Small intestine (tissue), 16 donors: Measurements from ENCODE around the gene KIF2B. TPM values are rescaled to one million over a fixed set of nuclear protein-coding genes. Genes with fewer than 3 reads are reported as not detected.

ENCODE experiments used
- DNase-seq, 2 donors: peaks; one replicate each; pipeline versions ENCODE4 v3.0.0 to v3.0.0-alpha.2; 2013
- FAIRE-seq: peaks from 2 replicates; lab custom pipeline; 2012; peaks lifted over from hg19 to GRCh38; lab: Jason Lieb, UNC
- H3K27ac ChIP-seq, 3 donors: one replicate each; pipeline ENCODE4 v1.5.1; 2013; ENCODE audit warnings: low read length in 2 of 3, mild to moderate bottlenecking in 2 of 3, control low read depth in 1 of 3, inconsistent platforms in 1 of 3, low read depth in 1 of 3, moderate library complexity in 1 of 3
- H3K27me3 ChIP-seq, 3 donors: one replicate each; pipeline ENCODE4 v1.6.1; 2013; ENCODE audit warnings: low read length in 3 of 3, inconsistent platforms in 1 of 3; ENCODE audit not compliant: control insufficient read depth in 3 of 3, insufficient read depth in 3 of 3
- H3K36me3 ChIP-seq, 3 donors: one replicate each; pipeline ENCODE4 v1.6.1; 2013; ENCODE audit warnings: low read length in 3 of 3, inconsistent platforms in 1 of 3, low read depth in 1 of 3, mild to moderate bottlenecking in 1 of 3, moderate library complexity in 1 of 3; ENCODE audit not compliant: control insufficient read depth in 3 of 3, insufficient read depth in 2 of 3
- H3K4me1 ChIP-seq, 3 donors: one replicate each; pipeline ENCODE4 v1.6.1; 2013; ENCODE audit warnings: low read length in 2 of 3, inconsistent platforms in 1 of 3, low read depth in 1 of 3, mild to moderate bottlenecking in 1 of 3, moderate library complexity in 1 of 3; ENCODE audit not compliant: control insufficient read depth in 3 of 3, insufficient read depth in 2 of 3
- H3K4me3 ChIP-seq, 3 donors: one replicate each; pipeline ENCODE4 v1.5.1; 2013; ENCODE audit warnings: low read length in 3 of 3, control low read depth in 1 of 3, inconsistent platforms in 1 of 3, low read depth in 1 of 3, mild to moderate bottlenecking in 1 of 3, moderate library complexity in 1 of 3
- H3K9me3 ChIP-seq, 2 donors: one replicate each; pipeline ENCODE4 v1.6.1; 2013; ENCODE audit warnings: low read depth in 1 of 2, low read length in 1 of 2; ENCODE audit not compliant: control insufficient read depth in 2 of 2, insufficient read depth in 1 of 2
- WGBS, 3 donors: extraction: QIAGEN DNeasy Blood & Tissue Kit; methylation state at CpG; one replicate each; pipeline ENCODE4 v1.1.7; 2013; 5-methylcytosine and 5-hydroxymethylcytosine counted together
- long read RNA-seq, 10 donors: transcript quantifications; one replicate each; lab custom pipeline, GENCODE V29; 2026
- polyA plus RNA-seq, 4 donors: library from polyadenylated mRNA; stranded (reverse) in 3 of 4; unstranded in 1 of 4; fragments of 200-250 nt in 3 of 4; fragments of 120-200 nt in 1 of 4; gene quantifications; one replicate each; pipeline versions ENCODE4 v1.2.1 to v1.2.3, GENCODE V29; 2013
- donor health status: healthy with polysubstance abuse.
- donor health status: control.
- donor health status: control.
- donor health status: Bipolar disorder and iron deficiency.
- donor health status: healthy.

The KIF2B gene
- polyA plus RNA-seq = not detected
- long read RNA-seq, donor 1 = 0 reads
- long read RNA-seq, donor 2 = 0 reads
- long read RNA-seq, donor 3 = 0 reads
- long read RNA-seq, donor 4 = 0 reads
- long read RNA-seq, donor 5 = 0 reads
- long read RNA-seq, donor 6 = 0 reads
- long read RNA-seq, donor 7 = 0 reads
- long read RNA-seq, donor 8 = 0 reads
- long read RNA-seq, donor 9 = 0 reads
- long read RNA-seq, donor 10 = 0 reads

GRCh38 chr17:53822764-53823163 lies at the start of gene KIF2B:
KIF2B (plus strand) TSS chr17:53822927; CDS start chr17:53823034, 107 bp downstream.
- no peaks in the 10 kb centered on the region for H3K4me1 ChIP-seq
- H3K9me3 ChIP-seq = peaks cover 0 to 6% of the 10 kb centered on the region in 2 donors
- H3K4me3 ChIP-seq = no peak within 1 kb of the TSS
- DNase-seq = no peak
- H3K27me3 ChIP-seq = no peaks in the 10 kb centered on the region
- no peaks in the 10 kb centered on the region for H3K36me3 ChIP-seq
- H3K27ac ChIP-seq = no peak within 1 kb of the TSS
- FAIRE-seq = no peak
- WGBS, 3 donors = 87 to 88% (median 87%) methylated on average over 17 of the region's 17 CpGs

GRCh38 chr17:53780320-53780719 lies 42.4 kb upstream of the KIF2B start:
- FAIRE-seq (no peak), DNase-seq (no peak)
- Histone ChIP-seq H3K36me3 (no peaks in the 10 kb centered on the region), H3K4me3 (no peak overlapping the region), H3K4me1 (no peaks in the 10 kb centered on the region), H3K27ac (no peak overlapping the region), H3K9me3 (no peaks in the 10 kb centered on the region), H3K27me3 (no peaks in the 10 kb centered on the region)
- 60 to 77% (median 60%) methylated on average over 2 of the region's 2 CpGs for WGBS, 3 donors

GRCh38 chr17:53791551-53791950 lies 31.2 kb upstream of the KIF2B start:
- no peak for DNase-seq
- no peaks in the 10 kb centered on the region for H3K27me3 ChIP-seq
- no peaks in the 10 kb centered on the region for H3K4me1 ChIP-seq
- H3K4me3 ChIP-seq = no peak overlapping the region
- H3K36me3 ChIP-seq = no peaks in the 10 kb centered on the region
- peaks cover 2 to 4% of the 10 kb centered on the region in 2 donors for H3K9me3 ChIP-seq
- no peak overlapping the region for H3K27ac ChIP-seq
- 82 to 89% (median 89%) methylated on average over 6 of the region's 6 CpGs for WGBS, 3 donors
- no peak for FAIRE-seq

GRCh38 chr17:53792451-53792850 lies 30.3 kb upstream of the KIF2B start:
- Histone ChIP-seq H3K27me3 (no peaks in the 10 kb centered on the region), H3K4me3 (no peak overlapping the region), H3K4me1 (no peaks in the 10 kb centered on the region), H3K9me3 (peaks cover 2 to 4% of the 10 kb centered on the region in 2 donors), H3K36me3 (no peaks in the 10 kb centered on the region), H3K27ac (no peak overlapping the region)
- DNase-seq = no peak
- WGBS, 3 donors = 86 to 88% (median 87%) methylated on average over 5 of the region's 5 CpGs
- no peak for FAIRE-seq

GRCh38 chr17:53792997-53793396 lies 29.7 kb upstream of the KIF2B start:
- 73 to 85% (median 84%) methylated on average over 5 of the region's 5 CpGs for WGBS, 3 donors
- H3K4me3 ChIP-seq = no peak overlapping the region
- no peaks in the 10 kb centered on the region for H3K27me3 ChIP-seq
- no peaks in the 10 kb centered on the region for H3K4me1 ChIP-seq
- DNase-seq (no peak), FAIRE-seq (no peak)
- H3K36me3 ChIP-seq = no peaks in the 10 kb centered on the region
- H3K27ac ChIP-seq = no peak overlapping the region
- peaks cover 2 to 4% of the 10 kb centered on the region in 2 donors for H3K9me3 ChIP-seq

GRCh38 chr17:53794875-53795274 lies 27.9 kb upstream of the KIF2B start:
- H3K4me1 ChIP-seq = no peaks in the 10 kb centered on the region
- no peak overlapping the region for H3K27ac ChIP-seq
- no peak overlapping the region for H3K4me3 ChIP-seq
- DNase-seq (no peak), FAIRE-seq (no peak)
- H3K36me3 ChIP-seq = no peaks in the 10 kb centered on the region
- peaks cover 2 to 4% of the 10 kb centered on the region in 2 donors for H3K9me3 ChIP-seq
- no peaks in the 10 kb centered on the region for H3K27me3 ChIP-seq

GRCh38 chr17:53796642-53797041 lies 26.1 kb upstream of the KIF2B start:
- Histone ChIP-seq H3K4me1 (no peaks in the 10 kb centered on the region), H3K27me3 (no peaks in the 10 kb centered on the region), H3K9me3 (peaks cover 2 to 4% of the 10 kb centered on the region in 2 donors), H3K36me3 (no peaks in the 10 kb centered on the region), H3K4me3 (no peak overlapping the region), H3K27ac (no peak overlapping the region)
- no peak for DNase-seq
- FAIRE-seq = no peak
- 29 to 43% (median 38%) methylated on average over 1 of the region's 1 CpG for WGBS, 3 donors

GRCh38 chr17:53797501-53797900 lies 25.2 kb upstream of the KIF2B start:
- FAIRE-seq (no peak), DNase-seq (no peak)
- H3K9me3 ChIP-seq = no peaks in the 10 kb centered on the region
- no peaks in the 10 kb centered on the region for H3K4me1 ChIP-seq
- H3K36me3 ChIP-seq = no peaks in the 10 kb centered on the region
- no peak overlapping the region for H3K27ac ChIP-seq
- no peak overlapping the region for H3K4me3 ChIP-seq
- 50 to 57% (median 51%) methylated on average over 4 of the region's 4 CpGs for WGBS, 3 donors
- H3K27me3 ChIP-seq = no peaks in the 10 kb centered on the region

GRCh38 chr17:53804437-53804836 lies 18.3 kb upstream of the KIF2B start:
- H3K4me3 ChIP-seq = no peak overlapping the region
- no peaks in the 10 kb centered on the region for H3K36me3 ChIP-seq
- 88 to 94% (median 92%) methylated on average over 5 of the region's 5 CpGs for WGBS, 3 donors
- DNase-seq (no peak), FAIRE-seq (no peak)
- H3K27ac ChIP-seq = no peak overlapping the region
- H3K9me3 ChIP-seq = no peaks in the 10 kb centered on the region
- no peaks in the 10 kb centered on the region for H3K4me1 ChIP-seq
- no peaks in the 10 kb centered on the region for H3K27me3 ChIP-seq
